Fibroblast of mammary gland (primary cell): ENCODE results near the gene SAG.
A peak's percentile ranks its signal among the peaks of the same experiment; 100 is the strongest.

ENCODE experiments used
- DNase-seq: peaks from one replicate; pipeline ENCODE4 v3.0.0-alpha.2; 2010; ENCODE audit warnings: low read depth
- H3K4me3 ChIP-seq: 2 replicates; pipeline ENCODE4 v1.5.1; 2011; ENCODE audit warnings: low read depth, mild to moderate bottlenecking, low read length, moderate library complexity; ENCODE audit not compliant: control insufficient read depth
- TF ChIP-seq, protein P1 (sequence below): conservative IDR thresholded peaks from 2 replicates; pipeline ENCODE4 v1.5.1; 2011; ENCODE audit warnings: low read depth, low read length, inconsistent platforms; ENCODE audit not compliant: control insufficient read depth, insufficient read depth

Gene SAG

DNA sequence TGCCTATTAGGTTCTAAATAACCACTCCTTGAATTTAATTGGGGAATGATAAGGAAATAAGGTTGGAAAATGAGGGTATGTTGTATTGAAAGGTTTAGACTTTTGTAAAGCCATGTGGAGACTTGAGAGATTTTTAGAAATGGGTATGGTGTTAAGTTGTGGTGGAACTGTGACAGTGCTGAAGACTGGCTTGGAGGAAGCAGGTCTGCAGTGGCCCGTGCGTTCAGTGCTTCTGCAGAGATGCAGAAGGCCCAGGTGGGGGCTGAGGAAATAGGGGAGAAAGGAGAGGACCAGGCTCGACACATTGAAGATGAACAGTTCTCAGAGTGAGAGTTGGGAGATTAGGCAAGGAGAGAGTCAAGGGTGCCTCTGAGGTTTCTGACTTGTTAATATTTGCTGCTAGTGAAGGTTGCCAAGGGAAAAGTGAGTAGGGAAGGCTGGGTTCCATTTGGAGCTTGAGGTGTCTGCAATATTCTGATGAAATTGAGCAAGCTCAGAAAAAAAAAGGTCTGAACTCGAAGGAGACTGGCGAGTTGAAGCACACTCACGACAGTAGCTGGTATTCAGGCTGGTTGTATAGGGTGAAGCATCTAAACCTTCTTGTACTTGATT is 25.5 kb upstream of the SAG start:
- no peak overlapping the region for H3K4me3 ChIP-seq
- DNase-seq: no peak
- TF ChIP-seq, protein P1, sequence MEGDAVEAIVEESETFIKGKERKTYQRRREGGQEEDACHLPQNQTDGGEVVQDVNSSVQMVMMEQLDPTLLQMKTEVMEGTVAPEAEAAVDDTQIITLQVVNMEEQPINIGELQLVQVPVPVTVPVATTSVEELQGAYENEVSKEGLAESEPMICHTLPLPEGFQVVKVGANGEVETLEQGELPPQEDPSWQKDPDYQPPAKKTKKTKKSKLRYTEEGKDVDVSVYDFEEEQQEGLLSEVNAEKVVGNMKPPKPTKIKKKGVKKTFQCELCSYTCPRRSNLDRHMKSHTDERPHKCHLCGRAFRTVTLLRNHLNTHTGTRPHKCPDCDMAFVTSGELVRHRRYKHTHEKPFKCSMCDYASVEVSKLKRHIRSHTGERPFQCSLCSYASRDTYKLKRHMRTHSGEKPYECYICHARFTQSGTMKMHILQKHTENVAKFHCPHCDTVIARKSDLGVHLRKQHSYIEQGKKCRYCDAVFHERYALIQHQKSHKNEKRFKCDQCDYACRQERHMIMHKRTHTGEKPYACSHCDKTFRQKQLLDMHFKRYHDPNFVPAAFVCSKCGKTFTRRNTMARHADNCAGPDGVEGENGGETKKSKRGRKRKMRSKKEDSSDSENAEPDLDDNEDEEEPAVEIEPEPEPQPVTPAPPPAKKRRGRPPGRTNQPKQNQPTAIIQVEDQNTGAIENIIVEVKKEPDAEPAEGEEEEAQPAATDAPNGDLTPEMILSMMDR: no peak

DNA sequence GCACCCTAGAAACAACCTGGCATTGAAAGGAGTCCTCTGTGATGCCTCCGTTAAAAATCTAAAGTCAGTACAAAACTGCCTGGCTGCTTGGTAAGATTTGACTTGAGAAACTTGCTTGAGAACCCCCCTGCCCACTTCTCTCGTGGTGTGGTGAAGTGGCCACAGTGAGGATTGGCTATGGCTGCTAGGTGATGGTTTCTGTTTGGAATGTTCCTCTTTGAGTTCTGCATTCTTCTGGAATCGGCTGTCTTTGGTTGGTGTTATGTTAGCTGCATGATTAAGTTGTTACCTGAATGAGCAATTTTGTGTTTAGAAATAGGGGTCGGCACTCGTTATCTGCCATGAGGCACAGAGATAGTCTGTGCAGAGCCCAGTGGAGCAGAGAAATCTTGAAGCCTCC is 21.7 kb upstream of the SAG start:
- TF ChIP-seq, protein P1: no peak
- DNase-seq: peak; percentile 4
- no peak overlapping the region for H3K4me3 ChIP-seq

DNA sequence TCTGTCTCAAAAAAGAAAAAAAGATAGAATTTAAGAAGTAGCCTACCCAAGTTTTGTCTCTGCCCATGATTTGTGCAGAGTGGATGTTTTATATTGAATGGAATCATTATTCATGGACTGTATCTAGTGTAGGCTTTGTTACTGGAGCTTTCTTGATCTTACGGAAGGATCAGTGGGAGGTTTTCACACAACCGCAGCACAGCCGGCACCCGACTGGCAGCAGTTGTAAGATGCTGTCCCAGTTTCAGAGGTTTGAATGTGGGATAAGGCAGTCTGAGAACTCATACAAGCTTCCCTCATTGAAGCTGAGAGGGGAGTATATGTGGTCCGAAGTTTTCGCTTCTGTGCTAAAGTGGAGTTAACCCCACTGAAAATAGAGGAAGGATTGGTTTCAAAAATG is 19.7 kb upstream of the SAG start:
- DNase-seq: no peak
- TF ChIP-seq, protein P1: no peak
- no peak overlapping the region for H3K4me3 ChIP-seq

DNA sequence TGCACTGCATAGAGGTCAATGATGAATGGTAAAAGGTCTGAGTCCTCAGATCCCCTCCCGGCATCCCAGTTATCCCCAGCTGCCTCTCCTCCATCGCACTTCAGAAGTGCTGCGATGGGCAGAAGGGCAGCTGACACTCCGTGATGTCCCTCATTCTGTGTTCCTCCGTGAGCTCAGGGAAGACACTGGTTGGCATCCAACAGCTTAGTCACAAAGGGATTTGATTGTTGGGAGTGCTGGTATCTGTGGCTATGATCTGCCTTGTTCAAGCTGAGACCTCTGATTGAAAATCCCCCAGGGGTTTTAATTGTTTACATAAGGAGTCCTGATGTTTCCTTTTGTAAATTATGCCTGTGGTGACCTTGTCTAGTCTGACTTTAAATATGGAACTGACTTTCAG is 19.0 kb upstream of the SAG start:
- TF ChIP-seq, protein P1: no peak
- no peak overlapping the region for H3K4me3 ChIP-seq
- no peak for DNase-seq

DNA sequence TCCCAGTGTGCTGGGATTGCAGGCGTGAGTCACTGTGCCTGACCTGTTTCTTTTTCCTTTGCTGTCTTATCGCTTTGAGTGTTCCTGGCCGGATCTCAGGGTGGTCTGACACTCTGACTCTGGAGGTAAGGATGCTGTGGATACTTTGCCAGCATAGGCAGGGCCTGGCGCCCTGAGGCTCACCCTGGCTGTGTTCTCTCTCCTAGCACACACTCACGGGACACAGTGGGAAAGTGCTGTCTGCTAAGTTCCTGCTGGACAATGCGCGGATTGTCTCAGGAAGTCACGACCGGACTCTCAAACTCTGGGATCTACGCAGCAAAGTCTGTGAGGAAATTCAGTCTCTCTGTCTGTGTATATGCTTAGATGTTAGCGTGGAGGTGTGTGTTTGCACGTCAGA is 18.0 kb upstream of the SAG start:
- no peak overlapping the region for H3K4me3 ChIP-seq
- TF ChIP-seq, protein P1: no peak
- DNase-seq: no peak

DNA sequence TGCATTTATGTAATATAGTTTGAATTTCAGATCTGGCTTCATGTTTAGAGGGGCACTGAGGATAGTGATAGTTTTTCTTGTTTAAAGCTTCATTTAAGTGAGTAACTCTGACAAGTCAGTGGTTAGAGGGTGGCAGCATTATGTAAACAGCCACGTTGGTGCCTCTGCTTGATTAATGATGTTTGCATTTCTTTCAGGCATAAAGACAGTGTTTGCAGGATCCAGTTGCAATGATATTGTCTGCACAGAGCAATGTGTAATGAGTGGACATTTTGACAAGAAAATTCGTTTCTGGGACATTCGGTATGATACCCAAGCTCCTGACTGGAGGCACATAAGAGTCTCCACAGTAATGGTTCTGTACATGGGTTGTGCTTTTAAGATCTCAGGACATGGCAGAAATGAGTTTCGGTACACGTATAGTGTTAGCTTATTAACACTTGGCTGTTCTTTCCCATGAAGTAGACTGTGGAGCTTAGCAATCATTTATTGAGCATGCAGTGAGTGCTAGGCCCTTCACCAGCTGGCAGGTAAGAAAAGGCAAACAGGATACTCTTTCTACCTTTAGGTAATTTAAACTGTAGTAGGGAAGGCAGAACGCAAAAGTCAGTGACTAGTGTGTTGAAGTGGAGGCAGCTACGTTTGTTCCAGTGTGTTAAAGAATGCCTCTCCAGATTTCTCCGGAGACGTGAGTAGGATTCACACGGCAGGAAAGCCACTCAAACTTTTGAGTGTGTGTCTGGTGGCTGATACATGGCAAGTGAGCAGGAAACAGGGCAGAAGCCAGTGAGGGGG is 17.4 kb upstream of the SAG start:
- DNase-seq: no peak
- TF ChIP-seq, protein P1: no peak

More for the DNA sequence above, 17.4 kb upstream of the SAG start:
- no peak overlapping the region for H3K4me3 ChIP-seq
